Effector CD4-positive, alpha-beta T cell (primary cell): ENCODE data around the gene NEURL1.

Experiments used
- DNase-seq: peaks from one replicate; pipeline ENCODE4 v3.0.0-alpha.2; 2020
- total RNA-seq: gene quantifications from one replicate; lab custom pipeline; 2026; lab: John Stamatoyannopoulos, UW

The NEURL1 gene
- total RNA-seq = 2.6 reads per million, percentile 8 among the genes with 10 or more reads in this experiment

GRCh38 chr10:103493362-103493915 is at the start of gene NEURL1:
TSS of gene NEURL1 (plus strand) at chr10:103493705. CDS start at chr10:103494388, 683 bp downstream.
- no peak for DNase-seq

- no peak for DNase-seq
These were observed 49.0 kb upstream of the NEURL1 start for GRCh38 chr10:103444478-103444877.

GRCh38 chr10:103445366-103445765 is 48.1 kb upstream of the NEURL1 start:
- no peak for DNase-seq

- DNase-seq = no peak
These were observed 47.5 kb upstream of the NEURL1 start for GRCh38 chr10:103445767-103446567.

- DNase-seq = no peak
These were observed 46.3 kb upstream of the NEURL1 start for GRCh38 chr10:103447187-103447586.

GRCh38 chr10:103448746-103449145 is 44.8 kb upstream of the NEURL1 start:
- DNase-seq = no peak

- no peak for DNase-seq
These were observed 44.0 kb upstream of the NEURL1 start for GRCh38 chr10:103449208-103450144.

GRCh38 chr10:103450201-103450695 is 43.3 kb upstream of the NEURL1 start:
- no peak for DNase-seq

- DNase-seq = peak; percentile 36
These were observed 42.3 kb upstream of the NEURL1 start for GRCh38 chr10:103451091-103451813.

GRCh38 chr10:103451831-103452505 is 41.5 kb upstream of the NEURL1 start, which contains the start of gene CALHM2:
TSS of gene CALHM2 (minus strand) at chr10:103452370. CDS start at chr10:103449941, 2,429 bp downstream.
- DNase-seq = peak; percentile 31

- no peak for DNase-seq
These were observed 40.8 kb upstream of the NEURL1 start for GRCh38 chr10:103452506-103453230.

- DNase-seq = no peak
These were observed 39.5 kb upstream of the NEURL1 start for GRCh38 chr10:103454026-103454425.

- DNase-seq = no peak
These were observed 38.3 kb upstream of the NEURL1 start for GRCh38 chr10:103455235-103455634.

GRCh38 chr10:103456074-103456660 is 37.3 kb upstream of the NEURL1 start:
- DNase-seq = no peak

GRCh38 chr10:103457176-103457712 is 36.3 kb upstream of the NEURL1 start:
- no peak for DNase-seq

GRCh38 chr10:103457896-103458583 is 35.5 kb upstream of the NEURL1 start:
- DNase-seq = no peak

GRCh38 chr10:103458720-103459119 is 34.8 kb upstream of the NEURL1 start, which contains the start of gene CALHM1:
TSS of gene CALHM1 (minus strand) at chr10:103458900. CDS start at chr10:103458751, 149 bp downstream.
- DNase-seq = no peak

GRCh38 chr10:103459615-103460014 is 33.9 kb upstream of the NEURL1 start:
- DNase-seq = no peak

GRCh38 chr10:103463499-103463898 is 30.0 kb upstream of the NEURL1 start:
- no peak for DNase-seq
